Common myeloid progenitor, CD34-positive (primary cell): ENCODE results near the gene RHEBL1.

Experiments used
- CTCF ChIA-PET: fragments of 350-600 bp; sonication (Branson Sonifier 250); formaldehyde crosslinking; loops from one replicate; lab custom pipeline; 2021; ENCODE audit warnings: antibody characterized with exemption; lab: Charles Lee
- POLR2A ChIA-PET: fragments of 350-600 bp; sonication (Branson Sonifier 250); formaldehyde crosslinking; loops from one replicate; lab custom pipeline; 2021; ENCODE audit warnings: antibody characterized with exemption; lab: Charles Lee
- DNase-seq, 3 donors: peaks; one replicate each; pipeline versions ENCODE4 v3.0.0 to v3.0.0-alpha.2; 2013
- H3K27ac ChIP-seq, 2 experiments: 1 replicate in 1 of 2; 2 replicates in 1 of 2; pipeline ENCODE4 v1.7.0; 2013; ENCODE audit warnings: inconsistent platforms in 2 of 2, low read length in 2 of 2, mild to moderate bottlenecking in 2 of 2, low read depth in 1 of 2, moderate library complexity in 1 of 2; ENCODE audit not compliant: severe bottlenecking in 2 of 2, insufficient read depth in 1 of 2, poor library complexity in 1 of 2
- H3K27me3 ChIP-seq, 5 experiments: replicated peaks in 2 of 5; 1 replicate in 3 of 5; 2 replicates in 2 of 5; pipeline versions ENCODE4 v1.6.1 to v1.7.0; 2013; ENCODE audit warnings: low read length in 4 of 5, mild to moderate bottlenecking in 2 of 5, moderate library complexity in 2 of 5, inconsistent platforms in 1 of 5; ENCODE audit not compliant: insufficient read depth in 5 of 5, control insufficient read depth in 4 of 5
- H3K36me3 ChIP-seq, 4 experiments: 1 replicate in 2 of 4; 2 replicates in 2 of 4; pipeline versions ENCODE4 v1.6.1 to v1.7.0; 2013; ENCODE audit warnings: low read length in 3 of 4, control low read depth in 1 of 4, mild to moderate bottlenecking in 1 of 4; ENCODE audit not compliant: control insufficient read depth in 4 of 4, insufficient read depth in 4 of 4
- H3K4me1 ChIP-seq, 4 experiments: 1 replicate in 3 of 4; 2 replicates in 1 of 4; pipeline versions ENCODE4 v1.6.1 to v1.7.1; 2013; ENCODE audit warnings: low read length in 3 of 4, mild to moderate bottlenecking in 3 of 4, control low read depth in 1 of 4, inconsistent platforms in 1 of 4, moderate library complexity in 1 of 4; ENCODE audit not compliant: control insufficient read depth in 4 of 4, insufficient read depth in 4 of 4; ENCODE audit errors: control extremely low read depth in 1 of 4
- H3K4me3 ChIP-seq, 7 experiments: 1 replicate in 4 of 7; 2 replicates in 3 of 7; pipeline versions ENCODE4 v1.5.1 to v1.7.0; 2013; ENCODE audit warnings: mild to moderate bottlenecking in 7 of 7, low read length in 6 of 7, moderate library complexity in 6 of 7, inconsistent platforms in 2 of 7, low read depth in 2 of 7, control low read depth in 1 of 7; ENCODE audit not compliant: insufficient read depth in 4 of 7, control insufficient read depth in 1 of 7; ENCODE audit errors: extremely low read depth in 1 of 7
- H3K9me3 ChIP-seq, 5 experiments: 1 replicate in 4 of 5; 2 replicates in 1 of 5; pipeline versions ENCODE4 v1.6.1 to v1.7.1; 2013; ENCODE audit warnings: low read length in 4 of 5, mild to moderate bottlenecking in 2 of 5, inconsistent platforms in 1 of 5, low read depth in 1 of 5, moderate library complexity in 1 of 5; ENCODE audit not compliant: control insufficient read depth in 4 of 5, insufficient read depth in 2 of 5; ENCODE audit errors: control extremely low read depth in 1 of 5
- whole genome bisulfite sequencing: methylation state at CpG from one replicate; pipeline ENCODE4 v1.1.5; 2013; ENCODE audit not compliant: insufficient coverage; 5-methylcytosine and 5-hydroxymethylcytosine counted together

The RHEBL1 gene

DNA sequence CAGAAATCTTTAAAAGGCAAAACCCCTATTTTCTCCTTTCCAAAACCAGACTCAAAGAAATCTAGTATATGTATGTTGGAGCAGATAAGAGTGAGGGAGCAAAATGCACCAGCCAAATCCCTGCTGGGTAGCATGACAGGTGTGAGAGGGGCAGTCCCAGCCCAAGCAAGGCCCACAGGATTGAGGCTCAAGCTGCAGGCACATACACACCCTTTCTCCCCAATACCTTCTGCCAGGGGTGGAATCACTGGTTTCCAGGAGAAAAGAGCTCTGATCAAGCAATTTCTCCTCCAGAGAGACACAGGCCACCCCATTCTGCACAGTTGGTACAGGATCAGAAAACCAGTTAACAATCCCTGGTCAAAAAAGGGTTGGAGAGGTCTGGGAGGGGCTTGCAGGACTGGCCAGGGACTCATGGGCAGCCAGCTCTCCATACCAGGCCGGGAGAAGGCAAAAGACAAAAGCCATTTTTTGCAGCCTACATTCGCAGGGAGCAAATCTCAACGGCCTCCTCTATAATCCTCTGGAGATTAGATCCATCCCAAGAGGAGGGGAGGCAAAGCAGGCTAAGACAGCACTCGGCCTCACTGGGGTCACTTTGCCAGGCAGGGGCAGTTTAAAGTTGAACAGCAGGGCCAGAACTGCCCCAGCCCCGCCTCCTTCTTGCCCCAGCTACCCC, 11.3 kb downstream of the RHEBL1 start:
- peak overlapping the region; percentile 95 to 99 for H3K27ac ChIP-seq
- CTCF ChIA-PET: interaction anchor here (0.8 to 2.6 kb wide), 13 partner anchors 9 to 122 kb away, joined by 3 to 11 read pairs (median 5); partner anchors contain the start of gene RHEBL1
- peak overlapping the region; percentile 89 to 98 (median 95) for H3K4me3 ChIP-seq
- H3K4me1 ChIP-seq: peaks cover 31 to 57% (median 51%) of the 10 kb centered on the region in 4 experiments
- H3K9me3 ChIP-seq: no peaks in the 10 kb centered on the region
- DNase-seq: no peak
- peaks cover 0 to 21% (median 14%) of the 10 kb centered on the region in 4 experiments for H3K36me3 ChIP-seq
- POLR2A ChIA-PET: interaction anchor here (0.5 to 1.0 kb wide), 5 partner anchors 11 to 1480 kb away, joined by 3 to 7 read pairs (median 4); partner anchors contain the start of genes RHEBL1 and TUBA1B
- H3K27me3 ChIP-seq: no peaks in the 10 kb centered on the region
- 6% methylated on average over 4 of the region's 5 CpGs for WGBS

DNA sequence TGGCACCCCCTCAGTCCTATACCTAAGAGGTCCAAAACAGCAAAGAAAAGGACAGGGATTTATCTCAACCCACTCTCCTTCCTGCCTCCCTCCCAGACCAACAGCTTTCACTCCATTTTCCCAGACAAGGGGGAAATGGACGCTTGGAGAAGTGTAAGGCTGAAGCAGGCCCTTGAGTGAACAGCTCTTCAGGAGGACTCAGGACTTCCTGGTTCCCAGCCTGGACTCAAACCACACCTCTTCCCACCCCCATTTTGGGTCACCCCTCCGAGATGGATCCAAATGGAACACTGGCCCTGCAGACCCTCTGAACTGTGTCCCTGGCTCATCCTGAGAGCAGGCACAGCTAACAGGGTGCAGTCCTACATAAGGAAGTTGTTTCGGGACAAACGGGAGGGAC, 11.9 kb downstream of the RHEBL1 start:
- Histone ChIP-seq H3K9me3 (no peaks in the 10 kb centered on the region), H3K4me3 (peak overlapping the region; percentile 32 to 98 (median 91)), H3K36me3 (peaks cover 3 to 28% (median 20%) of the 10 kb centered on the region in 4 experiments), H3K4me1 (peaks cover 31 to 57% (median 51%) of the 10 kb centered on the region in 4 experiments), H3K27me3 (no peaks in the 10 kb centered on the region), H3K27ac (peak overlapping the region; percentile 95 to 99)
- CTCF ChIA-PET: interaction anchor here (0.8 to 4.9 kb wide), 10 partner anchors 10 to 60 kb away, joined by 3 to 38 read pairs (median 6); partner anchors contain the start of gene RHEBL1
- 0% methylated on average over 1 of the region's 4 CpGs for WGBS
- DNase-seq: no peak
- POLR2A ChIA-PET: interaction anchor here (0.5 to 1.0 kb wide), 2 partner anchors 73 to 1480 kb away, joined by 3 to 7 read pairs; partner anchors contain the start of gene TUBA1B

DNA sequence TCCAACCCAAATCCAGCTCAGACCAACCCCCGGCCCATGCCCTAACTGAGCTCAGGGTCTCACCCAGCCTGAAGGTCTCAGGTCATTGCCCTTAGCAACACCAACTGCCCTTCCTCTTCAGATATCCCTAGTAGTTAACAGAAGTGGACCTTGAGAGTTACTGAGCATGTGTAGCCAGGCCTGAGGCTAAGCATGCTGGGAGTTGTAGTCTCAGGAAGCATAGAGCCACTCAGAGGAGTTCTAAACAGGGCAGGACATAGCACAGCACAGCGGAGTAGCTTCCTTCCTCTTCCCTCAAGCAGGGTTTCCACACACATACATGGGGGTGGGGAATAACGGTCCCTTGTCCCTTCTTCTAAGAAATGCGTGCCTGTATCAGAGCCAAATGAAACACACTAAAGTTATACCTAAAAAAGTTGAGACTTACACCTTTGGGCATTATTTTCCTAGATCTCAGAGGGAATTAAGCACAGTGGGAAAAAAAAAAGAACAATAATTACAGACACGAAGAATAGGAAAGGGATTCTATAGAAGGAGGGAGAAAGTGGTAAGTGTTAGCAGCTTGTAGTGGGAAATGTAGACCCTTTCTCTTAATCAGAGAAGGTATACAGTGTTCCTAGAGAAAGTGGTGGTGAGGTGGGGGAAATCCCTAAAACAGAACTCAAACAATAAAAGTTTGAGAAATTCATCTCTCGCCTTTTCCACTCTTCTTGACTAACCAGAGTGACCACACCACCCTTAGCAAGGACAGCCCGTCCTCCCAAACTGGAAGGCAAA, 13.6 kb downstream of the RHEBL1 start:
- Histone ChIP-seq H3K36me3 (peaks cover 7 to 45% (median 37%) of the 10 kb centered on the region in 4 experiments), H3K4me1 (peaks cover 31 to 50% (median 46%) of the 10 kb centered on the region in 4 experiments), H3K9me3 (no peaks in the 10 kb centered on the region), H3K27me3 (no peaks in the 10 kb centered on the region), H3K27ac (peak overlapping the region; percentile 25 to 99), H3K4me3 (peak overlapping the region in 6 of 7 experiments; percentile 41 to 98 (median 90))
- WGBS: 49% methylated on average over 2 of the region's 7 CpGs
- DNase-seq: peak; percentile 72 to 85 (median 80)
- CTCF ChIA-PET: interaction anchor here (0.6 to 4.9 kb wide), 7 partner anchors 9 to 54 kb away, joined by 3 to 38 read pairs (median 3); no protein-coding TSS in a partner anchor
- POLR2A ChIA-PET: interaction anchor here (0.6 to 0.7 kb wide), 2 partner anchors 75 to 374 kb away, joined by 3 read pairs; partner anchors contain the start of genes KANSL2 and TUBA1B

DNA sequence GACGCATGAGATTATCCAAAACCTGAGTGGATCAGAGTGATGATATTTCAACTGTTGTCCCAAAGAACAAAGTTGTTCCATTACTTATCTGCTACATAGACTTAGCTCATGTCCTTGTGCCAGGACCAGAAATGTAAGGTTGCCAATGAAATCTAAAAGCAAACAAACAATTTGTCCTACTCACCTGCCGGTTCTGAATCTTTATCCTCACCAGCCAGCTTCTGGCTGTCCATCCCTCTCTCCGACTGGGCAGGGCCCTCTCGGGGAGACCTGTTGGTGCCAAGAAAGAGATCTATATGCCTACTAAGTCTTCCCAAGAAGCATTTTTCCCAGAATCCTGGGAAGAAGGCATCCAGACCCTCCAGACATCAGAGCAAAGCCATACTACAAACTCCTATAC, 14.7 kb downstream of the RHEBL1 start:
- Histone ChIP-seq H3K27me3 (no peaks in the 10 kb centered on the region), H3K4me1 (peaks cover 31 to 46% (median 42%) of the 10 kb centered on the region in 4 experiments), H3K27ac (peak overlapping the region in 1 of 2 experiments; percentile 99), H3K36me3 (peaks cover 9 to 56% (median 46%) of the 10 kb centered on the region in 4 experiments), H3K9me3 (no peaks in the 10 kb centered on the region), H3K4me3 (peak overlapping the region in 1 of 7 experiments; percentile 95)
- ChIA-PET POLR2A (no interaction called here), CTCF (interaction anchor here (1.0 to 4.9 kb wide), 7 partner anchors 9 to 35 kb away, joined by 3 to 38 read pairs (median 3); no protein-coding TSS in a partner anchor)
- DNase-seq: no peak
- WGBS: 100% methylated on average over 3 of the region's 4 CpGs

DNA sequence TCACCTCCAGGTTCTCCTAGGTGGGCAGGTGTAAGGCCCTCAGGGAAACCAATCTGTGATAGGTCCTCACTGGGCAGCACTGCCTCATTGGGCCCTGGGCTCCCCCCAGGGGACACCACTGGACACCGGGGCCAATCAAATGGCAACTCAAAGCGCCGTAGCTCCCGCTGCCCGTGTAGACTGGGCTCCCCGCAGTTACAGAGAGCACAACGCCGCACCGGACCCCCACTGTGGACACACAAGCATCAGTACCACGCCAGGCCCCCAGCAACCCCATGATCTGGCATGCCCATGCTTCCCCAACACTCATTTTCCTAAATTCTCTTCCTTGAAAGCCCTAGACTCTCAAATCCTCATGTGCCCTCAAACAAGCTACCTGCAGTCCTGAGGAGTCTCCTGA, 15.3 kb downstream of the RHEBL1 start:
- ChIA-PET CTCF (interaction anchor here (0.8 to 4.9 kb wide), 7 partner anchors 9 to 35 kb away, joined by 3 to 38 read pairs (median 3); no protein-coding TSS in a partner anchor), POLR2A (no interaction called here)
- no peak for DNase-seq
- 97% methylated on average over 10 of the region's 10 CpGs for WGBS
- H3K36me3 ChIP-seq: peaks cover 11 to 61% (median 52%) of the 10 kb centered on the region in 4 experiments
- H3K4me1 ChIP-seq: peaks cover 31 to 44% (median 42%) of the 10 kb centered on the region in 4 experiments
- no peaks in the 10 kb centered on the region for H3K27me3 ChIP-seq
- no peak overlapping the region for H3K4me3 ChIP-seq
- no peaks in the 10 kb centered on the region for H3K9me3 ChIP-seq
- H3K27ac ChIP-seq: no peak overlapping the region

DNA sequence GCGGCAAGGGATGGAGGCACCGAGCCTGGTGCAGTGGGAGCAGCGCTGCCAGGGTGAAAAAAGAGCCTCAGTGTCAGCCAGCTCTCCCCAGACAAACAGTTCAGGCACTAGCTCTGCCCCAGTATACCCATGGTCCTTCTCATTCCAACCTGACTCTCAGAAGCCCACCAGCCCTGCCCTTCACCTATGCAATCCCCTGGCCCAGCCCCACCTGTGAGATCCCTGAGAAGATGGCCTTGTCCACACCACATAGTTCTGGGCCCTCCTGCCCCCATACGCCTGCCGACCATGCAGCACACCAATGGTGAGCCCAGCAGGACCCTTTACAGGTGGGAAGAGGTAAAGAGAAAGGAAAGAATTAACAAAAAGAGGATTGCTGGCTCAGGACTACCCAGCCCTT, 15.7 kb downstream of the RHEBL1 start:
- ChIA-PET POLR2A (no interaction called here), CTCF (interaction anchor here (0.8 to 4.9 kb wide), 4 partner anchors 9 to 23 kb away, joined by 3 to 38 read pairs (median 6); no protein-coding TSS in a partner anchor)
- 86% methylated on average over 3 of the region's 5 CpGs for WGBS
- no peak overlapping the region for H3K4me3 ChIP-seq
- no peak overlapping the region for H3K27ac ChIP-seq
- DNase-seq: no peak
- no peaks in the 10 kb centered on the region for H3K27me3 ChIP-seq
- peaks cover 31 to 41% (median 39%) of the 10 kb centered on the region in 4 experiments for H3K4me1 ChIP-seq
- peaks cover 13 to 66% (median 55%) of the 10 kb centered on the region in 4 experiments for H3K36me3 ChIP-seq
- H3K9me3 ChIP-seq: no peaks in the 10 kb centered on the region
